Neural progenitor cell (in vitro differentiated cells): ENCODE measurements around the gene GTF3C1. TPM values are rescaled to one million over a fixed set of nuclear protein-coding genes. Genes with fewer than 3 reads are reported as not detected.

Experiments used
- DNase-seq: peaks from one replicate; pipeline ENCODE4 v3.0.0-alpha.2; 2016; ENCODE audit warnings: low spot score
- H2AFZ ChIP-seq: fragments of 200-600 bp; sonication (generic); replicated peaks from 2 replicates; pipeline ENCODE4 v1.6.1; 2016; ENCODE audit warnings: antibody characterized with exemption
- H3F3A ChIP-seq: fragments of 200-600 bp; sonication (generic); 2 replicates; pipeline ENCODE4 v1.6.1; 2016; ENCODE audit warnings: antibody characterized with exemption, low read depth
- H3K27ac ChIP-seq: fragments of 200-600 bp; sonication (generic); 2 replicates; pipeline ENCODE4 v1.5.1; 2016; ENCODE audit warnings: mild to moderate bottlenecking
- H3K27me3 ChIP-seq: fragments of 200-600 bp; sonication (generic); 2 replicates; pipeline ENCODE4 v1.6.1; 2016; ENCODE audit warnings: mild to moderate bottlenecking, moderate library complexity
- H3K36me3 ChIP-seq: fragments of 200-600 bp; sonication (generic); 2 replicates; pipeline ENCODE4 v1.5.1; 2016
- H3K4me1 ChIP-seq: fragments of 200-600 bp; sonication (generic); 2 replicates; pipeline ENCODE4 v1.6.1; 2016; ENCODE audit warnings: mixed run types
- H3K4me2 ChIP-seq: fragments of 200-600 bp; sonication (generic); 2 replicates; pipeline ENCODE4 v1.6.1; 2016
- H3K4me3 ChIP-seq: fragments of 200-600 bp; sonication (generic); 2 replicates; pipeline ENCODE4 v1.5.1; 2016
- H3K79me2 ChIP-seq: fragments of 200-600 bp; sonication (generic); 2 replicates; pipeline ENCODE4 v1.6.1; 2016; ENCODE audit warnings: low read depth
- H3K9ac ChIP-seq: fragments of 200-600 bp; sonication (generic); 2 replicates; pipeline ENCODE4 v1.6.1; 2016
- H3K9me3 ChIP-seq: fragments of 200-600 bp; sonication (generic); 2 replicates; pipeline ENCODE4 v1.5.1; 2016; ENCODE audit warnings: low read depth
- H4K20me1 ChIP-seq: fragments of 200-600 bp; sonication (generic); 2 replicates; pipeline ENCODE4 v1.6.1; 2016; ENCODE audit warnings: low read depth
- H3K27ac Mint-ChIP-seq: 3 replicates; pipeline ENCODE4 v1.8.0; 2021; ENCODE audit warnings: mixed read lengths
- H3K27me3 Mint-ChIP-seq: 2 replicates; pipeline ENCODE4 v1.8.0; 2022; ENCODE audit warnings: low read depth, mild to moderate bottlenecking, inconsistent platforms, moderate library complexity, mixed read lengths; ENCODE audit not compliant: insufficient read depth
- H3K36me3 Mint-ChIP-seq: 3 replicates; pipeline ENCODE4 v1.8.0; 2021; ENCODE audit warnings: mixed read lengths
- H3K4me1 Mint-ChIP-seq: 3 replicates; pipeline ENCODE4 v1.8.0; 2021; ENCODE audit warnings: mixed read lengths
- H3K4me3 Mint-ChIP-seq: 3 replicates; pipeline ENCODE4 v1.8.0; 2021; ENCODE audit warnings: mild to moderate bottlenecking, moderate library complexity, mixed read lengths
- H3K9me3 Mint-ChIP-seq: 3 replicates; pipeline ENCODE4 v1.8.0; 2020; ENCODE audit warnings: mixed read lengths
- CTCF ChIP-seq: fragments of 200-600 bp; sonication (generic); IDR thresholded peaks from 2 replicates; pipeline ENCODE4 v1.5.1; 2017; ENCODE audit warnings: antibody characterized with exemption, mild to moderate bottlenecking
- EZH2 ChIP-seq: fragments of 200-600 bp; sonication (generic); IDR thresholded peaks from 2 replicates; pipeline ENCODE4 v1.6.1; 2017; ENCODE audit warnings: antibody characterized with exemption, mild to moderate bottlenecking, moderate library complexity
- EZH2phosphoT487 ChIP-seq: fragments of 200-600 bp; sonication (generic); IDR thresholded peaks from 2 replicates; pipeline ENCODE4 v1.6.1; 2017; ENCODE audit warnings: antibody characterized with exemption
- total RNA-seq: library from RNA; depleted of rRNA; stranded (reverse); fragments of >200 nt; gene quantifications from 2 replicates; pipeline ENCODE4 v1.2.3, GENCODE V29; 2015; ENCODE audit warnings: low replicate concordance

GTF3C1 gene
- total RNA-seq, 1 donor from 2014 or later, result 60.9 TPM

GRCh38 chr16:27441998-27442397, 107.7 kb downstream of the GTF3C1 start:
- peaks cover 7% of the 10 kb centered on the region for H3K27me3 Mint-ChIP-seq
- Histone ChIP-seq H3K4me2 (no peak overlapping the region), H4K20me1 (no peaks in the 10 kb centered on the region), H3K27me3 (no peaks in the 10 kb centered on the region), H2AFZ (no peak overlapping the region), H3K4me3 (no peak overlapping the region), H3K4me1 (no peaks in the 10 kb centered on the region), H3K9ac (no peak overlapping the region), H3K9me3 (no peaks in the 10 kb centered on the region), H3K36me3 (no peaks in the 10 kb centered on the region), H3K27ac (no peak overlapping the region), H3F3A (no peaks in the 10 kb centered on the region), H3K79me2 (no peaks in the 10 kb centered on the region)
- H3K4me1 Mint-ChIP-seq, result peaks cover 4% of the 10 kb centered on the region
- no peak for DNase-seq
- H3K27ac Mint-ChIP-seq, result no peak overlapping the region
- H3K9me3 Mint-ChIP-seq, result peaks cover 8% of the 10 kb centered on the region
- no peak overlapping the region for H3K4me3 Mint-ChIP-seq
- TF ChIP-seq EZH2phosphoT487 (no peak), CTCF (no peak), EZH2 (no peak)
- H3K36me3 Mint-ChIP-seq, result no peaks in the 10 kb centered on the region

DNA sequence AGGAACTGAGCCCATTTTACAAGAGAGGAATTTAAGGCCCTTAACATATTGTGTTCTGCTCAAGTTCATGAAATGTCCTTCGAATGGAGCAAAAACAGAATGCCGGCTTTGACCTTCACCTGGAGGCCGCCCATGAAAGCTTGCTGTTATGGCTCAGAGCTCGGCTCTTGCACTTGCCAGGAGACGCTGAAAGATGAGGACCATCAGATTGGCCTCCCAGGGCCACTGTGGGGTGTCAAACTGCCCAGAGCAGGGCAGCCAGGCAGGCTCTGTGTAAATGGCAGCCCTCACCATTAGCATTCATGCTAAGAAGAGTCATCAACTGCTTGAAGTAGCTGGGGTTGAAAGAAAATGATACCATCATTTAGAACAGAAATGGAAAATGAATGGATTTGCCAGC, 108.4 kb downstream of the GTF3C1 start:
- Mint-ChIP-seq H3K9me3 (peaks cover 8% of the 10 kb centered on the region), H3K4me3 (no peak overlapping the region), H3K36me3 (no peaks in the 10 kb centered on the region), H3K4me1 (peaks cover 4% of the 10 kb centered on the region), H3K27me3 (peaks cover 6% of the 10 kb centered on the region), H3K27ac (no peak overlapping the region)
- Histone ChIP-seq H3K36me3 (no peaks in the 10 kb centered on the region), H3K4me2 (no peak overlapping the region), H3K27ac (no peak overlapping the region), H3F3A (no peaks in the 10 kb centered on the region), H3K4me1 (no peaks in the 10 kb centered on the region), H3K9ac (no peak overlapping the region), H4K20me1 (no peaks in the 10 kb centered on the region), H3K9me3 (no peaks in the 10 kb centered on the region), H3K79me2 (no peaks in the 10 kb centered on the region), H3K27me3 (no peaks in the 10 kb centered on the region), H2AFZ (no peak overlapping the region), H3K4me3 (no peak overlapping the region)
- no peak for TF ChIP-seq EZH2phosphoT487
- no peak for TF ChIP-seq CTCF
- no peak for TF ChIP-seq EZH2
- no peak for DNase-seq

GRCh38 chr16:27439271-27440018, 110.3 kb downstream of the GTF3C1 start:
- Mint-ChIP-seq H3K27ac (no peak overlapping the region), H3K4me3 (no peak overlapping the region), H3K36me3 (no peaks in the 10 kb centered on the region), H3K27me3 (peaks cover 4% of the 10 kb centered on the region), H3K4me1 (peaks cover 4% of the 10 kb centered on the region), H3K9me3 (peaks cover 3% of the 10 kb centered on the region)
- H4K20me1 ChIP-seq, result no peaks in the 10 kb centered on the region
- H3K36me3 ChIP-seq, result no peaks in the 10 kb centered on the region
- H3K27me3 ChIP-seq, result no peaks in the 10 kb centered on the region
- H3F3A ChIP-seq, result no peaks in the 10 kb centered on the region
- H3K9ac ChIP-seq, result no peak overlapping the region
- H3K4me2 ChIP-seq, result no peak overlapping the region
- no peaks in the 10 kb centered on the region for H3K9me3 ChIP-seq
- H3K27ac ChIP-seq, result no peak overlapping the region
- TF ChIP-seq CTCF (no peak), EZH2 (no peak), EZH2phosphoT487 (no peak)
- no peaks in the 10 kb centered on the region for H3K4me1 ChIP-seq
- DNase-seq, result no peak
- no peak overlapping the region for H3K4me3 ChIP-seq
- H3K79me2 ChIP-seq, result no peaks in the 10 kb centered on the region
- no peak overlapping the region for H2AFZ ChIP-seq
